Omental fat pad (tissue), 4 donors: Measurements from ENCODE around the gene ERAS. TPM values are rescaled to one million over a fixed set of nuclear protein-coding genes. Genes with fewer than 3 reads are reported as not detected.

Experiments used
- ATAC-seq: fragments of 150-250 bp; one replicate; pipeline ENCODE4 v1.9.1; 2016; ENCODE audit warnings: mild to moderate bottlenecking, moderate library complexity; ENCODE audit not compliant: low FRiP score
- DNase-seq: peaks from one replicate; pipeline ENCODE4 v3.0.0-alpha.2; 2019; ENCODE audit warnings: low spot score
- CTCF ChIP-seq, 3 donors: fragments of 450-650 bp; IDR thresholded peaks; one replicate each; pipeline ENCODE4 v1.5.1; 2016 to 2017; ENCODE audit warnings: antibody characterized with exemption in 3 of 3, mild to moderate bottlenecking in 3 of 3, moderate library complexity in 2 of 3
- total RNA-seq, 4 donors: library from RNA; depleted of rRNA; stranded (reverse); fragments of >200 nt; gene quantifications; one replicate each; pipeline ENCODE4 v1.1.0, GENCODE V29; 2016

ERAS gene
- total RNA-seq, 4 donors from 2014 or later = not detected

- TF ChIP-seq CTCF (IDR thresholded peaks at IDR 0.05) = no peak
- ATAC-seq (no peak), DNase-seq (no peak)
These were observed 3.3 kb upstream of the ERAS start for GRCh38 chrX:48823053-48823452.

GRCh38 chrX:48824066-48824465 is 2.2 kb upstream of the ERAS start:
- ATAC-seq (no peak), DNase-seq (no peak)
- TF ChIP-seq CTCF (IDR thresholded peaks at IDR 0.05) = no peak

- no peak for DNase-seq
- ATAC-seq = no peak
- TF ChIP-seq CTCF (IDR thresholded peaks at IDR 0.05) = no peak
These were observed 752 bp downstream of the ERAS start for GRCh38 chrX:48826876-48827653.

- ATAC-seq = no peak
- no peak for DNase-seq
- TF ChIP-seq CTCF (IDR thresholded peaks at IDR 0.05) = no peak
These were observed 1.3 kb downstream of the ERAS start for GRCh38 chrX:48827654-48827968.

- ATAC-seq (no peak), DNase-seq (no peak)
- TF ChIP-seq CTCF (IDR thresholded peaks at IDR 0.05) = no peak
These were observed 2.9 kb downstream of the ERAS start for GRCh38 chrX:48829016-48829735.

- ATAC-seq (no peak), DNase-seq (no peak)
- TF ChIP-seq CTCF (IDR thresholded peaks at IDR 0.05) = no peak
These were observed 5.0 kb downstream of the ERAS start for GRCh38 chrX:48831136-48831908.
